H9 (cell line): ENCODE results near the gene CCDC85A. TPM values are rescaled to one million over a fixed set of nuclear protein-coding genes. Genes with fewer than 3 reads are reported as not detected.

Source experiments
- DNase-seq: peaks from one replicate; pipeline ENCODE4 v3.0.0-alpha.2; 2017
- H2AFZ ChIP-seq: one replicate; pipeline ENCODE4 v1.6.1; 2013; ENCODE audit warnings: mild to moderate bottlenecking, low read length, control low read depth, moderate library complexity
- H2AK5ac ChIP-seq: 2 replicates; pipeline ENCODE4 v1.6.1; 2013; ENCODE audit warnings: low read length, control low read depth, mixed read lengths; ENCODE audit not compliant: insufficient read length
- H2BK120ac ChIP-seq: one replicate; pipeline ENCODE4 v1.6.1; 2013; ENCODE audit warnings: low read depth, mild to moderate bottlenecking, low read length, control low read depth, inconsistent platforms; ENCODE audit not compliant: poor library complexity, severe bottlenecking
- H2BK12ac ChIP-seq: 2 replicates; pipeline ENCODE4 v1.6.1; 2013; ENCODE audit warnings: low read length, control low read depth, mixed read lengths, low read depth; ENCODE audit not compliant: insufficient read length
- H2BK15ac ChIP-seq: 2 replicates; pipeline ENCODE4 v1.6.1; 2013; ENCODE audit warnings: low read depth, low read length, control low read depth
- H2BK20ac ChIP-seq: one replicate; pipeline ENCODE4 v1.6.1; 2013; ENCODE audit warnings: low read depth, mild to moderate bottlenecking, low read length, control low read depth, inconsistent platforms; ENCODE audit not compliant: poor library complexity, severe bottlenecking
- H2BK5ac ChIP-seq: 2 replicates; pipeline ENCODE4 v1.6.1; 2013; ENCODE audit warnings: low read length, control low read depth, mixed read lengths; ENCODE audit not compliant: insufficient read length
- H3K14ac ChIP-seq: 2 replicates; pipeline ENCODE4 v1.6.1; 2013; ENCODE audit warnings: low read length, control low read depth; ENCODE audit not compliant: insufficient read depth
- H3K18ac ChIP-seq: 2 replicates; pipeline ENCODE4 v1.6.1; 2013; ENCODE audit warnings: low read depth, mild to moderate bottlenecking, mixed read lengths, low read length, control low read depth; ENCODE audit not compliant: insufficient read length
- H3K23ac ChIP-seq: 2 replicates; pipeline ENCODE4 v1.6.1; 2013; ENCODE audit warnings: low read length, control low read depth, mixed read lengths, low read depth; ENCODE audit not compliant: insufficient read length
- H3K23me2 ChIP-seq: 2 replicates; pipeline ENCODE4 v1.6.1; 2013; ENCODE audit warnings: low read depth, mild to moderate bottlenecking, mixed read lengths, low read length, control low read depth; ENCODE audit not compliant: insufficient read length, poor library complexity, severe bottlenecking
- H3K27ac ChIP-seq: 2 replicates; pipeline ENCODE4 v1.5.1; 2013; ENCODE audit warnings: low read length, control low read depth, mixed read lengths, low read depth; ENCODE audit not compliant: insufficient read length
- H3K27me3 ChIP-seq: 2 replicates; pipeline ENCODE4 v1.6.1; 2013; ENCODE audit warnings: low read length, control low read depth, inconsistent platforms; ENCODE audit not compliant: insufficient read depth
- H3K4ac ChIP-seq: 2 replicates; pipeline ENCODE4 v1.6.1; 2013; ENCODE audit warnings: low read depth, mild to moderate bottlenecking, control low read depth, inconsistent platforms, low read length, moderate library complexity
- H3K4me1 ChIP-seq: 2 replicates; pipeline ENCODE4 v1.6.1; 2013; ENCODE audit warnings: low read length, control low read depth, inconsistent platforms; ENCODE audit not compliant: insufficient read depth
- H3K4me2 ChIP-seq: 2 replicates; pipeline ENCODE4 v1.6.1; 2013; ENCODE audit warnings: low read length, control low read depth, mixed read lengths; ENCODE audit not compliant: insufficient read length, insufficient read depth
- H3K56ac ChIP-seq: 2 replicates; pipeline ENCODE4 v1.6.1; 2013; ENCODE audit warnings: low read depth, mild to moderate bottlenecking, mixed read lengths, low read length, control low read depth; ENCODE audit not compliant: insufficient read length
- H3K79me1 ChIP-seq: 2 replicates; pipeline ENCODE4 v1.6.1; 2013; ENCODE audit warnings: low read depth, mild to moderate bottlenecking, moderate library complexity, low read length, control low read depth, inconsistent platforms; ENCODE audit not compliant: insufficient read depth, poor library complexity, severe bottlenecking
- H3K79me2 ChIP-seq: 2 replicates; pipeline ENCODE4 v1.6.1; 2013; ENCODE audit warnings: low read length, control low read depth, inconsistent platforms; ENCODE audit not compliant: insufficient read depth
- H3K9ac ChIP-seq: 2 replicates; pipeline ENCODE4 v1.6.1; 2013; ENCODE audit warnings: low read length, control low read depth, mixed read lengths; ENCODE audit not compliant: insufficient read length; ENCODE audit errors: extremely low read depth
- H3K9me3 ChIP-seq: one replicate; pipeline ENCODE4 v1.6.1; 2013; ENCODE audit warnings: low read depth, low read length, inconsistent platforms; ENCODE audit not compliant: control insufficient read depth
- H3T11ph ChIP-seq: one replicate; pipeline ENCODE4 v1.6.1; 2013; ENCODE audit warnings: mild to moderate bottlenecking, low read length, control low read depth, inconsistent platforms
- H4K20me1 ChIP-seq: one replicate; pipeline ENCODE4 v1.6.1; 2013; ENCODE audit not compliant: control insufficient read depth, insufficient read length, insufficient read depth
- H4K5ac ChIP-seq: 2 replicates; pipeline ENCODE4 v1.6.1; 2013; ENCODE audit warnings: low read depth, mild to moderate bottlenecking, mixed read lengths, low read length, control low read depth; ENCODE audit not compliant: insufficient read length
- H4K8ac ChIP-seq: replicated peaks from 2 replicates; pipeline ENCODE4 v1.6.1; 2013; ENCODE audit warnings: low read length, control low read depth, mixed read lengths, low read depth; ENCODE audit not compliant: insufficient read length
- H4K91ac ChIP-seq: 2 replicates; pipeline ENCODE4 v1.6.1; 2013; ENCODE audit warnings: low read depth, mild to moderate bottlenecking, moderate library complexity, mixed read lengths, low read length, control low read depth; ENCODE audit not compliant: insufficient read length
- H3K27ac Mint-ChIP-seq, 3 experiments: 2 replicates in 2 of 3; 3 replicates in 1 of 3; pipeline ENCODE4 v1.8.0; 2020 to 2021; ENCODE audit warnings: mixed read lengths in 3 of 3, mild to moderate bottlenecking in 1 of 3, moderate library complexity in 1 of 3
- H3K27me3 Mint-ChIP-seq: 2 replicates; pipeline ENCODE4 v1.8.0; 2021; ENCODE audit warnings: low read depth, mild to moderate bottlenecking, moderate library complexity, mixed read lengths
- H3K36me3 Mint-ChIP-seq, 3 experiments: 2 replicates in 2 of 3; 3 replicates in 1 of 3; pipeline ENCODE4 v1.8.0; 2020 to 2021; ENCODE audit warnings: low read depth in 3 of 3, mixed read lengths in 3 of 3; ENCODE audit not compliant: insufficient read depth in 1 of 3
- H3K4me1 Mint-ChIP-seq, 2 experiments: 2 replicates each; pipeline ENCODE4 v1.8.0; 2020; ENCODE audit warnings: mixed read lengths in 2 of 2
- H3K4me3 Mint-ChIP-seq, 2 experiments: 2 replicates in 1 of 2; 3 replicates in 1 of 2; pipeline ENCODE4 v1.8.0; 2020 to 2021; ENCODE audit warnings: mild to moderate bottlenecking in 2 of 2, mixed read lengths in 2 of 2, moderate library complexity in 1 of 2
- H3K9me3 Mint-ChIP-seq, 2 experiments: 2 replicates in 1 of 2; 3 replicates in 1 of 2; pipeline ENCODE4 v1.8.0; 2020; ENCODE audit warnings: mild to moderate bottlenecking in 2 of 2, mixed read lengths in 2 of 2, moderate library complexity in 1 of 2
- WGBS: extraction: QIAGEN DNeasy Blood & Tissue Kit; methylation state at CpG from one replicate; pipeline ENCODE4 v1.1.7; 2013; ENCODE audit warnings: missing lambda C conversion rate, low lambda C conversion rate, mixed read lengths; ENCODE audit not compliant: insufficient read length; ENCODE audit errors: extremely low coverage; 5-methylcytosine and 5-hydroxymethylcytosine counted together
- total RNA-seq: library from RNA; stranded (reverse); gene quantifications from 2 replicates; pipeline ENCODE4 v1.2.1, GENCODE V29; 2021
- TF ChIP-seq, protein P1 (sequence below): fragments of 200-600 bp; sonication (generic); conservative IDR thresholded peaks from 3 replicates; pipeline ENCODE4 v1.8.0; 2021; ENCODE audit warnings: antibody characterized with exemption, mild to moderate bottlenecking

The CCDC85A gene
- total RNA-seq, 1 experiment from 2014 or later: 0.17 TPM

DNA sequence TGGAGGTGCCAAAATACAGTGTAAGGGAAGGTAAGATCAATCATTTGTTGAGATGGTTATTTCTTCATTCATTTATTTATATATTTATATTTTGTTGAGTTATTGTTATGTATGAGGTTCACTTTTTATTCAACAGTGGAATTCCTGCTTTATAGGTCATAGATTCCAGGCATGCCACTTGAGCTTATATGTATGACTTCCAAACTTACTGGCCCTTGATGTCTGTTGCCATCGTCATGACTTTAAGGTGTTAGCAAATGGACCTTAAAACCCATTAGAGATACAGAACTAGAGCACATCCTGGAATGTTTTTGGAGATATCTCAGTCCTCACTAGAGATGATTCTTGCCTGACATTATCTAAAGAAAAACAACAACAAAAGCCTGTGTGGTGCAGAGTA, 25.9 kb downstream of the CCDC85A start:
- Mint-ChIP-seq H3K36me3 (no peaks in the 10 kb centered on the region), H3K27me3 (peaks cover 15% of the 10 kb centered on the region), H3K9me3 (no peaks in the 10 kb centered on the region; a peak in 1 of 5 replicates), H3K4me3 (no peak overlapping the region), H3K4me1 (no peaks in the 10 kb centered on the region), H3K27ac (no peak overlapping the region)
- no peak overlapping the region for H2AFZ ChIP-seq
- no peak overlapping the region for H3T11ph ChIP-seq
- H3K4me1 ChIP-seq: no peaks in the 10 kb centered on the region
- no peaks in the 10 kb centered on the region for H4K20me1 ChIP-seq
- no peak overlapping the region for H2AK5ac ChIP-seq
- H3K79me1 ChIP-seq: no peaks in the 10 kb centered on the region
- H3K27me3 ChIP-seq: no peaks in the 10 kb centered on the region
- H2BK20ac ChIP-seq: no peak overlapping the region
- no peaks in the 10 kb centered on the region for H3K9me3 ChIP-seq
- H3K56ac ChIP-seq: no peak overlapping the region
- no peak overlapping the region for H3K4me2 ChIP-seq
- no CpG with 5 or more reads among the region's 1 CpG for WGBS
- H4K8ac ChIP-seq: no peak overlapping the region
- no peak overlapping the region for H2BK15ac ChIP-seq
- no peak overlapping the region for H2BK12ac ChIP-seq
- H3K9ac ChIP-seq: no peak overlapping the region
- H4K91ac ChIP-seq: no peak overlapping the region
- no peak overlapping the region for H4K5ac ChIP-seq
- no peak overlapping the region for H3K27ac ChIP-seq
- H2BK5ac ChIP-seq: no peak overlapping the region
- H3K4ac ChIP-seq: no peak overlapping the region
- no peak for DNase-seq
- no peak overlapping the region for H3K23ac ChIP-seq
- no peak overlapping the region for H3K18ac ChIP-seq
- no peak overlapping the region for H3K14ac ChIP-seq
- H2BK120ac ChIP-seq: no peak overlapping the region
- TF ChIP-seq, protein P1, sequence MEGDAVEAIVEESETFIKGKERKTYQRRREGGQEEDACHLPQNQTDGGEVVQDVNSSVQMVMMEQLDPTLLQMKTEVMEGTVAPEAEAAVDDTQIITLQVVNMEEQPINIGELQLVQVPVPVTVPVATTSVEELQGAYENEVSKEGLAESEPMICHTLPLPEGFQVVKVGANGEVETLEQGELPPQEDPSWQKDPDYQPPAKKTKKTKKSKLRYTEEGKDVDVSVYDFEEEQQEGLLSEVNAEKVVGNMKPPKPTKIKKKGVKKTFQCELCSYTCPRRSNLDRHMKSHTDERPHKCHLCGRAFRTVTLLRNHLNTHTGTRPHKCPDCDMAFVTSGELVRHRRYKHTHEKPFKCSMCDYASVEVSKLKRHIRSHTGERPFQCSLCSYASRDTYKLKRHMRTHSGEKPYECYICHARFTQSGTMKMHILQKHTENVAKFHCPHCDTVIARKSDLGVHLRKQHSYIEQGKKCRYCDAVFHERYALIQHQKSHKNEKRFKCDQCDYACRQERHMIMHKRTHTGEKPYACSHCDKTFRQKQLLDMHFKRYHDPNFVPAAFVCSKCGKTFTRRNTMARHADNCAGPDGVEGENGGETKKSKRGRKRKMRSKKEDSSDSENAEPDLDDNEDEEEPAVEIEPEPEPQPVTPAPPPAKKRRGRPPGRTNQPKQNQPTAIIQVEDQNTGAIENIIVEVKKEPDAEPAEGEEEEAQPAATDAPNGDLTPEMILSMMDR: no peak
- no peaks in the 10 kb centered on the region for H3K23me2 ChIP-seq
- no peaks in the 10 kb centered on the region for H3K79me2 ChIP-seq
